ENCODE results near the gene FOXRED1. TPM values are rescaled to one million over a fixed set of nuclear protein-coding genes. Genes with fewer than 3 reads are reported as not detected.

FOXRED1 gene
- total and polyA plus RNA-seq, 2 of the 4 experiments (the other 2 are of a cell fraction): 15.1 to 28.3 TPM

DNA sequence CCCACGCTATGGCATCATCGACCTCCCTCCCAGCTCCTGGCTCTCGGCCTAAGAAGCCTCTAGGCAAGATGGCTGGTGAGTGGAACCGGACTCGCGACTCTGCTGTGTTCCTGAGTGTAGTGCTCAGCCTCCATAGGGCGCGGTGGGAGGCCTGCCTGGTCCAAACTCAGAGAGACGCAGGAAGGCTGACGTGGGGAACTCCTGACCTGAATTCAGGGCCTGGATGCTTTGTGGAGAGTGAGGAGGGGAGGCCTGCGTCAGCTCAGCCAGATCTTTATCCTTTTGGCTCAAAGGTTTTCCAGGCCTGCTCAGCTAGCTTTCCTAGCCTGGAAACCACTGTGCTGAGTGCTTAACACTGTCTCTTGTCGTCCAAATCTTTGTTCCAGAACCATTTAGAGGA, 21.9 kb downstream of the FOXRED1 start:
- Histone ChIP-seq H3K9me1 (ENCODE audit: insufficient read depth, low read length) (no peaks in the 10 kb centered on the region), H3K27me3 (ENCODE audit: control insufficient read depth, insufficient read depth, low read length) (no peaks in the 10 kb centered on the region), H2BK15ac (ENCODE audit: low read depth, low read length) (no peak overlapping the region), H3K56ac (ENCODE audit: extremely low read depth, insufficient read depth, low read length) (no peak overlapping the region), H2AK9ac (replicated peaks; ENCODE audit: low read depth, low read length, poor library complexity) (peak overlapping the region; percentile 50), H3K4me1 (ENCODE audit: control insufficient read depth, insufficient read depth, low read length) (no peaks in the 10 kb centered on the region), H3K79me1 (ENCODE audit: low read depth in 1 of 2, low read length in 2 of 2) (peaks cover 0 to 7% of the 10 kb centered on the region in 2 experiments; a peak in 2 of 4 replicates), H2AFZ (replicated peaks; ENCODE audit: low read length, poor library complexity) (no peak overlapping the region), H3K14ac (replicated peaks; ENCODE audit: low read depth, low read length) (no peak overlapping the region), H2AK5ac (ENCODE audit: low read depth, low read length) (no peak overlapping the region), H2BK5ac (ENCODE audit: low read depth, low read length, poor library complexity, severe bottlenecking) (no peak overlapping the region), H3K9me3 (ENCODE audit: control insufficient read depth, insufficient read depth, low read length) (no peaks in the 10 kb centered on the region), H3K4me3 (ENCODE audit: insufficient read depth, low read depth, low read length) (no peak overlapping the region), H4K8ac (ENCODE audit: low read depth in 2 of 2, low read length in 2 of 2) (no peak overlapping the region), H2BK120ac (ENCODE audit: low read depth, low read length) (no peak overlapping the region), H3K4ac (ENCODE audit: low read depth, low read length) (no peak overlapping the region), H3K23ac (ENCODE audit: low read depth, low read length) (no peak overlapping the region), H3K18ac (ENCODE audit: low read depth, low read length) (no peak overlapping the region), H3K4me2 (ENCODE audit: low read depth, low read length) (no peak overlapping the region), H4K91ac (ENCODE audit: insufficient read depth, low read depth, low read length) (no peak overlapping the region), H3K9ac (ENCODE audit: low read depth, low read length) (no peak overlapping the region), H4K20me1 (ENCODE audit: insufficient read depth, low read length) (no peaks in the 10 kb centered on the region), H2BK20ac (ENCODE audit: low read depth, low read length) (no peak overlapping the region), H3K27ac (ENCODE audit: insufficient read depth, low read length) (no peak overlapping the region), H4K5ac (ENCODE audit: low read depth, low read length) (no peak overlapping the region), H3K36me3 (ENCODE audit: control insufficient read depth, insufficient read depth, low read length) (peaks cover 36% of the 10 kb centered on the region)
- TF ChIP-seq, protein P1, sequence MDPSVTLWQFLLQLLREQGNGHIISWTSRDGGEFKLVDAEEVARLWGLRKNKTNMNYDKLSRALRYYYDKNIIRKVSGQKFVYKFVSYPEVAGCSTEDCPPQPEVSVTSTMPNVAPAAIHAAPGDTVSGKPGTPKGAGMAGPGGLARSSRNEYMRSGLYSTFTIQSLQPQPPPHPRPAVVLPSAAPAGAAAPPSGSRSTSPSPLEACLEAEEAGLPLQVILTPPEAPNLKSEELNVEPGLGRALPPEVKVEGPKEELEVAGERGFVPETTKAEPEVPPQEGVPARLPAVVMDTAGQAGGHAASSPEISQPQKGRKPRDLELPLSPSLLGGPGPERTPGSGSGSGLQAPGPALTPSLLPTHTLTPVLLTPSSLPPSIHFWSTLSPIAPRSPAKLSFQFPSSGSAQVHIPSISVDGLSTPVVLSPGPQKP (IDR thresholded peaks at IDR 0.05; ENCODE audit: borderline replicate concordance, low read depth, low read length): no peak
- TF ChIP-seq CHD1 (IDR thresholded peaks at IDR 0.05; ENCODE audit: low read depth, low read length) (no peak), POLR2A (IDR thresholded peaks at IDR 0.05; ENCODE audit: low read depth, low read length) (no peak), BHLHE40 (IDR thresholded peaks at IDR 0.05; ENCODE audit: low read depth, low read length) (no peak), RCOR1 (IDR thresholded peaks at IDR 0.05; ENCODE audit: insufficient replicate concordance, low read length) (no peak), NFE2L2 (IDR thresholded peaks at IDR 0.05; ENCODE audit: low read depth, low read length) (no peak), MXI1 (IDR thresholded peaks at IDR 0.05; ENCODE audit: borderline replicate concordance, low read depth, low read length) (no peak), CEBPB (IDR thresholded peaks at IDR 0.05; ENCODE audit: low read depth, low read length) (no peak), SMC3 (IDR thresholded peaks at IDR 0.05; ENCODE audit: low read depth, low read length) (no peak), RAD21 (IDR thresholded peaks at IDR 0.05; ENCODE audit: low read length) (no peak), MAZ (IDR thresholded peaks at IDR 0.05; ENCODE audit: borderline replicate concordance, low read depth, low read length) (no peak), RFX5 (IDR thresholded peaks at IDR 0.05; ENCODE audit: low read depth, low read length) (no peak), FOS (IDR thresholded peaks at IDR 0.05; ENCODE audit: low read depth, low read length) (no peak), MAFK (IDR thresholded peaks at IDR 0.05; ENCODE audit: low read depth, low read length) (no peak)
- TF ChIP-seq, protein P2, sequence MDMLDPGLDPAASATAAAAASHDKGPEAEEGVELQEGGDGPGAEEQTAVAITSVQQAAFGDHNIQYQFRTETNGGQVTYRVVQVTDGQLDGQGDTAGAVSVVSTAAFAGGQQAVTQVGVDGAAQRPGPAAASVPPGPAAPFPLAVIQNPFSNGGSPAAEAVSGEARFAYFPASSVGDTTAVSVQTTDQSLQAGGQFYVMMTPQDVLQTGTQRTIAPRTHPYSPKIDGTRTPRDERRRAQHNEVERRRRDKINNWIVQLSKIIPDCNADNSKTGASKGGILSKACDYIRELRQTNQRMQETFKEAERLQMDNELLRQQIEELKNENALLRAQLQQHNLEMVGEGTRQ (IDR thresholded peaks at IDR 0.05; ENCODE audit: low read depth, low read length): no peak
- TF ChIP-seq, protein P3, sequence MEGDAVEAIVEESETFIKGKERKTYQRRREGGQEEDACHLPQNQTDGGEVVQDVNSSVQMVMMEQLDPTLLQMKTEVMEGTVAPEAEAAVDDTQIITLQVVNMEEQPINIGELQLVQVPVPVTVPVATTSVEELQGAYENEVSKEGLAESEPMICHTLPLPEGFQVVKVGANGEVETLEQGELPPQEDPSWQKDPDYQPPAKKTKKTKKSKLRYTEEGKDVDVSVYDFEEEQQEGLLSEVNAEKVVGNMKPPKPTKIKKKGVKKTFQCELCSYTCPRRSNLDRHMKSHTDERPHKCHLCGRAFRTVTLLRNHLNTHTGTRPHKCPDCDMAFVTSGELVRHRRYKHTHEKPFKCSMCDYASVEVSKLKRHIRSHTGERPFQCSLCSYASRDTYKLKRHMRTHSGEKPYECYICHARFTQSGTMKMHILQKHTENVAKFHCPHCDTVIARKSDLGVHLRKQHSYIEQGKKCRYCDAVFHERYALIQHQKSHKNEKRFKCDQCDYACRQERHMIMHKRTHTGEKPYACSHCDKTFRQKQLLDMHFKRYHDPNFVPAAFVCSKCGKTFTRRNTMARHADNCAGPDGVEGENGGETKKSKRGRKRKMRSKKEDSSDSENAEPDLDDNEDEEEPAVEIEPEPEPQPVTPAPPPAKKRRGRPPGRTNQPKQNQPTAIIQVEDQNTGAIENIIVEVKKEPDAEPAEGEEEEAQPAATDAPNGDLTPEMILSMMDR (conservative IDR thresholded peaks at IDR 0.05; ENCODE audit: low read depth, low read length): no peak
- no peak for ATAC-seq (ENCODE audit: low read depth)
- dilution Hi-C loops (cut with HindIII; ENCODE audit: low sequenced_read_pairs, unreplicated experiment) (no loop called here), in situ Hi-C loops (cut with MboI; ENCODE audit: low sequenced_read_pairs) (no loop called here), intact Hi-C loops (cut with micrococcal nuclease) (no loop called here)
- ChIA-PET CTCF (no interaction called here), POLR2A (ENCODE audit: unreplicated experiment) (no interaction called here)
- no TSS peak for BruUV-seq (replicated peaks)
- WGBS, 2 experiments (ENCODE audit: extremely low coverage in 2 of 2, insufficient read length in 1 of 2): 40% methylated on average over 1 of the region's 12 CpGs; no CpG with 5 or more reads in 1 of the 2 experiments
- DNase-seq: no peak

Measured in IMR-90 (cell line).